NCI-H1417 (cell line): ENCODE data around the gene CAMTA1.

Experiments
- DNase-seq, 3 experiments: peaks; one replicate each; lab custom pipeline; 2025; lab: John Stamatoyannopoulos, UW

The CAMTA1 gene

DNA sequence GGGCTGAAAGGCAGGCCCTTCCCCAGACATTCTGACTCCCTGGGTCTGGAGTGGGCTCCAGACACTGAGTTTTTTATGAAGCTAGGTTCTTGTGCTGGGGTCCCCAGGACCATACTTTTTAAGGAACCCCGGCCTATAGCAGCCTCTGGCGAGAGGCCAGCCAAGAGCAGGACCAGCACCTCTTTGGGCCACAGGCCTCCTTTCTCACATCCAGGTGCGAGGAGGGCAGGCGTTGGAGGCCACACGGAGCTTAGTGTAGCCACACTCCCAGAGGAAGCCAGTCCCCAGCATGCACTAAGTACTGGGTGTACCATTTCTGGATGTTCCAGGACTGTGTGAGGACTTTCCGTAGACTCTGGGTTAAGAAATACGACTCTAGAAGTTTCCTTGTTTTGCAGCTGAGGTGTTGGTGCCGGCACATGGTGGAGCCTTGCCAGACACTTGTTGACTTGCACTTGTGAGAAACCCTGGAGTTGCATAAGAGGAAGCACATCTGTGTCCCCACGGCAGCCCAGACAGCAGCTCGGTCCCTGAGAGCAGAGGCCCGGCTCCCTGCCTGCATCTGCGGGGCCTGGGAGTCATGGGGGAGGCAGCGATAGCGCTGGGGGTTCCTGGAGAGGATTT, 863.6 kb downstream of the CAMTA1 start:
- peak in 1 of 3 experiments; percentile 8 for DNase-seq

- peak; percentile 83 to 95 (median 85) for DNase-seq
These were observed 865.5 kb downstream of the CAMTA1 start for GRCh38 chr1:7650801-7651200.

- DNase-seq = peak; percentile 41 to 91 (median 76)
These were observed 865.9 kb downstream of the CAMTA1 start for GRCh38 chr1:7651203-7651602.

- DNase-seq = no peak
These were observed 866.8 kb downstream of the CAMTA1 start for GRCh38 chr1:7652061-7652460.

DNA sequence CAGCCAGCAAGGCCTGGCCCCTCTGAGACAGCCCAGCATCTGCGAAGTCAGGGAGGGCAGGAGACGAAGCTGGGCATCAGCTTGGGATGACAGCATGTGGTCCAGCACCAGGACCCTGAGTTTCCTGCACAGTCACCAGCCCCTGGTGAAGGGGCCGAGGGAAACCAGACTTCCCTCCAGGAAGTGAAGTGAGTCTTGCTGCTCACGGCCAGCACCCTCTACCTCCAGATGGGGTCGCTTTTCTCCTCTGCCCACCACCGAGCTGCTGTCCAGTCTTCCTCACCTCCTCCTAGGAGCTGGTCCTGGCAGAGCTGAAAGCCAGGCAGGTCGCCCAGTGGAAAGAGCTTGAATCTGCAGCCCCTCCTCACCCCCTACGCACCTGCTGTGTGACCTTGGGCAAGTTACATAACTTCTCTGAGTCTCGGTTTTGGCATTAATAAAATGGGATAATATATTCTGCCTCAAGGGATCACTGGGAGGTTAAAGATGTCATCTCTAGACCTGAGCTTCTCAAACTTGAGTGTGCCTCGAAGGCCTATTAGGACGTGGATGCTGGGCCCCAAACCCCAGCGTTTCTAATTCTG, 867.4 kb downstream of the CAMTA1 start:
- DNase-seq = no peak

- DNase-seq = no peak
These were observed 869.5 kb downstream of the CAMTA1 start for GRCh38 chr1:7654725-7655124.

DNA sequence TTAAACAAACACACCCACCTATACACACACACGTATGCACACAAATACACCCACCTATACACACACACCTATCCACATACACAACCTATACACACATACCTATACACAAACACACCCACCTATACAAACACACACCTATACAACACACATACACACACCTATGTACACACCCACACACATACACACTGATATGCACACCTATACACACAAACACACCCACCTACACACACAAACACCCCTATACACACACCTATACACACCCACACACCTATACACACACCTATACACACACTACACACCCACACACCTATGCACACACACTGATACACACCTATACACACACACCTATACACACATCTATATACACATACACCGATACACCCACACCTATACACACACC, 870.1 kb downstream of the CAMTA1 start:
- DNase-seq = no peak

- peak in 2 of 3 experiments; percentile 50 to 86 for DNase-seq
These were observed 871.4 kb downstream of the CAMTA1 start for GRCh38 chr1:7656557-7657215.

DNA sequence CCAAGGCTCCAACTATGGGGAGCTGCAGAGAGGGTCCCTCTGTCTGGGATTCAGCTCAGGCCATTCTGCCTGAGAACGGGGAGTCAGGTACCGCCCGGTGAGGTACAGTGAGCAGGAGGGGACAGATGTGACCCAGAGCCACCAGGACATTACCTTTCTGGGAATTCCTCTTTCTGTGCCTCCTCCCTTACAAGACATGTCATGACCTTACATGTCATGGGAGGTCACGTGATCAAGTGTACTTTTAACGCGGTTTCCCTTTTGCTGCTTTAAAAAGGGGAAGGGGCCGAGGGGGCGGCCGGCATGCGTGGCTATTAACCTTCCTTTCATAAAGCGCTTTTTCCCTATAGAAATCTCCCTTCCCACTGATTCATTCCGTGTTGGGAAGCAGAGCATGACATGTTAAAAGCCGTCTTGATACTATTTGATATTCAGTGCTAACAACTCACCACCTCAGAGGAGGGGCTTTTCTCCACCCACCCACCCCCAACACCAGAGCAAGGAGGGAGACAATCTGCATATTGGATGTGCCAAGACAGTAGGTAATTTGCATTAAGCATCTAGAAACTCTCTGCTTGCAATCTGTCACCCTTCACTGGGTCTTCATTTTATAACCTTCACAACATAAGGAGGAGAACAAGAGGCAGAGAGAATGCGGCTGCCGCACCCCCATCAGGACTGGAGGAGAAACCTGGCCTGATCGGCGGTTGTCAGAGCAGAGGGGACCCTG, 872.2 kb downstream of the CAMTA1 start:
- no peak for DNase-seq

GRCh38 chr1:7658099-7658498, 872.8 kb downstream of the CAMTA1 start:
- no peak for DNase-seq

GRCh38 chr1:7659514-7659913, 874.3 kb downstream of the CAMTA1 start:
- DNase-seq = no peak

DNA sequence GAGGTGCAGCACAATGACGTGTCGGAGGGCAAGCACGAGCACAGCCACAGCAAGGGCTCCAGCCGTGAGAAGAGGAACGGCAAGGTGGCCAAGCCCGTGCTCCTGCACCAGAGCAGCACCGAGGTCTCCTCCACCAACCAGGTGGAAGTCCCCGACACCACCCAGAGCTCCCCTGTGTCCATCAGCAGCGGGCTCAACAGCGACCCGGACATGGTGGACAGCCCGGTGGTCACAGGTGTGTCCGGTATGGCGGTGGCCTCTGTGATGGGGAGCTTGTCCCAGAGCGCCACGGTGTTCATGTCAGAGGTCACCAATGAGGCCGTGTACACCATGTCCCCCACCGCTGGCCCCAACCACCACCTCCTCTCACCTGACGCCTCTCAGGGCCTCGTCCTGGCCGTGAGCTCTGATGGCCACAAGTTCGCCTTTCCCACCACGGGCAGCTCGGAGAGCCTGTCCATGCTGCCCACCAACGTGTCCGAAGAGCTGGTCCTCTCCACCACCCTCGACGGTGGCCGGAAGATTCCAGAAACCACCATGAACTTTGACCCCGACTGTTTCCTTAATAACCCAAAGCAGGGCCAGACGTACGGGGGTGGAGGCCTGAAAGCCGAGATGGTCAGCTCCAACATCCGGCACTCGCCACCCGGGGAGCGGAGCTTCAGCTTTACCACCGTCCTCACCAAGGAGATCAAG, 878.3 kb downstream of the CAMTA1 start:
- no peak for DNase-seq

GRCh38 chr1:7664147-7664892, 879.1 kb downstream of the CAMTA1 start:
- DNase-seq = no peak

- DNase-seq = no peak
These were observed 879.6 kb downstream of the CAMTA1 start for GRCh38 chr1:7664893-7665250.

- DNase-seq = no peak
These were observed 881.0 kb downstream of the CAMTA1 start for GRCh38 chr1:7666249-7666648.

DNA sequence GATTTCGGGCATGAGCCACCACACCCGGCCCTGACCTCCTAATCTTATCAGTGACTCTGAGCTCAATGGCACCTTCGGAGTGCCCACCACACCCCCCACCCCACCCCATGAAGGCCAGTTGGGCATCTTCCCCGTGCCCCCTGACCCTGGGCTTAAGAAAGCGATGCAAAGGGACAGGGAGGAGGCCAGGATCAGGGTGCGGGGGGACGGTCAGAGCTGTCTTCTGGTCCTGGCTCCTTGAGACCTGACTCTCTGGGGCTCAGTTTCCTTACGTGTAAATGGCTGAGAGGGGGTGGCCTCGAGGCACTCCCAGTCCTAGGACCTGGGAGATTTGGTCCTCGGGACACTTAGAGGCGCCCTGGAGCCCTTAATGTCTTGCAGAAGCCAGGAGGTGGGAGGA, 881.9 kb downstream of the CAMTA1 start:
- DNase-seq = no peak

- peak; percentile 83 to 91 (median 87) for DNase-seq
These were observed 882.5 kb downstream of the CAMTA1 start for GRCh38 chr1:7667625-7668218.

DNA sequence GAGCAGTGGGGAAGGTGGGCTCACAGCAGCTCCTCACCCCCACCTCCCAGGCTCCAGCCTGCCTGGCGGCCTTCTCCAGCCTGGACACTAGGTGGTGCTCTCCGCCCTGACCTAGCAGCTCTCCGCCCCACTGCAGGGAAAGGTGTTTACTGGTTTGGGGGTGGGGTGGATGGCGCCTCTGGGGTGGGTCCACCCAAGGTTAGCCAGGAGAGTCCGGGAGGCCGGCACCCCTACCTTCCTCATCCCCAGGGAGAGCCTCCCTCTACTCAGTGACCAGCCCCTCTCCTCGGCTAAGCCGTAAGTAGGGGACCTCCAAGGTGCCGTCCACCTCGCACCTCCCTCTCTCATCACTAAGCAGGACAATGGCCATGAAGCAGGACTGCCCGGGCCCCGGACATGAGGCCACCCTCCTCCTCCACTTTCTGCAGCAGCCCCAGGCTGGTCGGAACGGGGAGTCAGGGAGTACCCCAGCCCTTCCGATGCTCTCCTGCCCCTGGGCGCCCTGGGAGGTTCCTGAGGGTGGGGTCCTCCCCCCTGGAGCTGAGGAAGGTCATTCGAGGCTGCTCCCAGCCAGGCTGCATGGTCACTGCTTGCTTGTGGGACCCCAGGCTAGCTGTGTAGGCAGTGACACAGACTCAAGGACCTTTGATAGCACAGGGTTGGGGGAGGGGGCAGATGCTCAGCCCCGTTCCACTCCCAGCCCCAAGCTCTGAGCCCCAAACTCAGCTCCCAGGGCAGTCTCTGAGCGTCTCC, 884.5 kb downstream of the CAMTA1 start:
- peak; percentile 41 to 93 (median 89) for DNase-seq

- DNase-seq = peak in 2 of 3 experiments; percentile 23 to 49
These were observed 885.3 kb downstream of the CAMTA1 start for GRCh38 chr1:7670334-7671145.

DNA sequence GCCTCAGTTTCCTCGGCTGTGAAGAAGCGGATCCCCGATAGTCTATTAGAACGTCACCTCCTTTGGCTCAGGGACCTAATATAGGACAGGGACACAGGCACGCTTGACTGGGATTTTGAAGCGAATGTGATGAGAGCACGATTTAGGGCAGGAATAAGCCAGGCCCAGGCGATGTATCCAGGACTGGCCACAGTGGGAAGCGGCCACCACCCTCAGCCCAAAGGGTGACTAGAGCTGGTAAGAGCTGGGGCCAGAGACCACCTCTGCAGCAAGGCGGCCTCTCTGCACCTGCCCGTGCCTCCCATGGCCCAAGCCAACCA, 885.9 kb downstream of the CAMTA1 start:
- no peak for DNase-seq
